Measurements from ENCODE around the gene NET1.

GRCh38 chr10:5476918-5477525 is 64.7 kb downstream of the NET1 start:
- TF ChIP-seq CTCF (IDR thresholded peaks at IDR 0.05) (no peak), YY1 (IDR thresholded peaks at IDR 0.05; ENCODE audit: low read depth) (no peak), TAF1 (IDR thresholded peaks at IDR 0.05; ENCODE audit: borderline replicate concordance, low read depth, low read length) (no peak), EZH2phosphoT487 (IDR thresholded peaks at IDR 0.05; ENCODE audit: borderline replicate concordance, low read depth) (no peak), EP300 (IDR thresholded peaks at IDR 0.05; ENCODE audit: borderline replicate concordance in 1 of 2, low read depth in 1 of 2, low read length in 1 of 2) (no peak), RAD21 (IDR thresholded peaks at IDR 0.05; ENCODE audit: low read length) (no peak), ZBTB33 (IDR thresholded peaks at IDR 0.05; ENCODE audit: borderline replicate concordance, low read depth) (no peak), GABPA (IDR thresholded peaks at IDR 0.05; ENCODE audit: low read depth) (no peak), CHD2 (IDR thresholded peaks at IDR 0.05; ENCODE audit: low read length, partially characterized antibody) (no peak), POLR2AphosphoS5 (IDR thresholded peaks at IDR 0.05; ENCODE audit: low read depth, low read length) (no peak), TEAD4 (IDR thresholded peaks at IDR 0.05; ENCODE audit: borderline replicate concordance, insufficient read depth) (no peak), RXRA (IDR thresholded peaks at IDR 0.05; ENCODE audit: borderline replicate concordance, low read depth) (no peak), GATA2 (CRISPR knock-in tag; IDR thresholded peaks at IDR 0.05) (no peak)
